Omental fat pad (tissue), 4 donors: ENCODE results near the gene AMH. TPM values are rescaled to one million over a fixed set of nuclear protein-coding genes. Genes with fewer than 3 reads are reported as not detected.
"Not testable (repeated sequence)": the region's sequence is repeated elsewhere in the genome, so short reads cannot be mapped to it uniquely, and the experiment has no call there.

Experiments
- ATAC-seq: fragments of 150-250 bp; one replicate; pipeline ENCODE4 v1.9.1; 2016; ENCODE audit warnings: mild to moderate bottlenecking, moderate library complexity; ENCODE audit not compliant: low FRiP score
- DNase-seq: peaks from one replicate; pipeline ENCODE4 v3.0.0-alpha.2; 2019; ENCODE audit warnings: low spot score
- total RNA-seq, 4 donors: library from RNA; depleted of rRNA; stranded (reverse); fragments of >200 nt; gene quantifications; one replicate each; pipeline ENCODE4 v1.1.0, GENCODE V29; 2016
- TF ChIP-seq, protein P1 (sequence below), 3 donors: fragments of 450-650 bp; IDR thresholded peaks; one replicate each; pipeline ENCODE4 v1.5.1; 2016 to 2017; ENCODE audit warnings: antibody characterized with exemption in 3 of 3, mild to moderate bottlenecking in 3 of 3, moderate library complexity in 2 of 3

Gene AMH
- total RNA-seq, 4 donors from 2014 or later, result 0.25 to 1.1 (median 0.72) TPM; not detected in 1

DNA sequence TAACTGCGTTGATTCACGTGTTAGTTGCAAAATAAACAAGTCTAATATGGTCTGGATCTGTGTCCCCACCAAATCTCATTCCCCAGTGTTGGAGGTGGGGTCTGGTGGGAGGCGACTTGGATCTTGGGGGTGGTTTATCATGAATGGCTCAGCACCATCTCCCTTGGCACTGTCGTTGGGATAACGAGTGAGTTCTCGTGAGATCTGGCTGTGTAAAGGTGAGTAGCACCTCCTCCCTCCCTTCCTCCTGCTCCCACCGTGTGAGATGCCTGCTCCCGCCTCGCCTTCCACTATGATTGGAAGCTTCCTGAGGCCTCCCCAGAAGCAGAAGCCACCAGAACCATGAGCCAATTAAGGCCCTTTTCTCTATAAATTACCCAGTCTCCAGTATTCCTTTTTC lies 28.0 kb downstream of the AMH start:
- DNase-seq (no peak), ATAC-seq (no peak)
- TF ChIP-seq, protein P1, sequence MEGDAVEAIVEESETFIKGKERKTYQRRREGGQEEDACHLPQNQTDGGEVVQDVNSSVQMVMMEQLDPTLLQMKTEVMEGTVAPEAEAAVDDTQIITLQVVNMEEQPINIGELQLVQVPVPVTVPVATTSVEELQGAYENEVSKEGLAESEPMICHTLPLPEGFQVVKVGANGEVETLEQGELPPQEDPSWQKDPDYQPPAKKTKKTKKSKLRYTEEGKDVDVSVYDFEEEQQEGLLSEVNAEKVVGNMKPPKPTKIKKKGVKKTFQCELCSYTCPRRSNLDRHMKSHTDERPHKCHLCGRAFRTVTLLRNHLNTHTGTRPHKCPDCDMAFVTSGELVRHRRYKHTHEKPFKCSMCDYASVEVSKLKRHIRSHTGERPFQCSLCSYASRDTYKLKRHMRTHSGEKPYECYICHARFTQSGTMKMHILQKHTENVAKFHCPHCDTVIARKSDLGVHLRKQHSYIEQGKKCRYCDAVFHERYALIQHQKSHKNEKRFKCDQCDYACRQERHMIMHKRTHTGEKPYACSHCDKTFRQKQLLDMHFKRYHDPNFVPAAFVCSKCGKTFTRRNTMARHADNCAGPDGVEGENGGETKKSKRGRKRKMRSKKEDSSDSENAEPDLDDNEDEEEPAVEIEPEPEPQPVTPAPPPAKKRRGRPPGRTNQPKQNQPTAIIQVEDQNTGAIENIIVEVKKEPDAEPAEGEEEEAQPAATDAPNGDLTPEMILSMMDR (IDR thresholded peaks at IDR 0.05), result no peak

DNA sequence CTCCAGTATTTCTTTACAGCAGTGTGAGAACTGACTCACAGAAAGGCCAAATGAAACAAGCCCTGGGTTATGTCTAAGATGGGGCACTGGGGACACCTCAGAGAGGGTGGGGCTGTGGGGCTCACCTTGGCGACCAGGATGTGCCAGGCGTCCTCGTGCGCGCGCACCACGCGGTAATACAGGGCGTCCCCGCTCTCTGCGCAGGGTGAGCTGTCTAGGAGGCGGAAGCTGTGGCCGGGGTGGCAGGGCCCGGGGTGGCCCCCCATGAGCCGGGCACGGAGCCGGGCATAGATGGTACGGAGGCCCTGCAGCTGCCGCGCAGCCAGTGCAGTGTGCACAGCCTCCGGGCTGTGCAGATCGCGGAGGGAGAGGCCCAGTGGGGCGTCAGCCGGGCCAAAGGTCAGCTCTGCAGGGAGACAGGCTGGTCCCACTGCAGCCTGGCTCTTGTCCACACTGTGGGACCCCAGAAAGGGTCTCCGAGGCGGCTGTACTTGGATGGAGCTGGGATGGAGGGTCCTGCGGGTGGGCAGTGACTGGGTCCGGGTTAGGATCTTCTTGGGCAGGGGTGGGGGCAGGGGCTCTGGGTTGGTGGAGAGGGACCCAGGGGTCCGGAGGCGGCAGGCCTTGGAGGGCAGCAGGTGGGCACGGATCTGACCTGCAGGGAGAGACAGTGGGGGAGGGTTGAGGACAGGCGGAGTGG lies 29.5 kb downstream of the AMH start:
- ATAC-seq, result no peak
- TF ChIP-seq, protein P1 (IDR thresholded peaks at IDR 0.05), result no peak
- DNase-seq, result no peak

DNA sequence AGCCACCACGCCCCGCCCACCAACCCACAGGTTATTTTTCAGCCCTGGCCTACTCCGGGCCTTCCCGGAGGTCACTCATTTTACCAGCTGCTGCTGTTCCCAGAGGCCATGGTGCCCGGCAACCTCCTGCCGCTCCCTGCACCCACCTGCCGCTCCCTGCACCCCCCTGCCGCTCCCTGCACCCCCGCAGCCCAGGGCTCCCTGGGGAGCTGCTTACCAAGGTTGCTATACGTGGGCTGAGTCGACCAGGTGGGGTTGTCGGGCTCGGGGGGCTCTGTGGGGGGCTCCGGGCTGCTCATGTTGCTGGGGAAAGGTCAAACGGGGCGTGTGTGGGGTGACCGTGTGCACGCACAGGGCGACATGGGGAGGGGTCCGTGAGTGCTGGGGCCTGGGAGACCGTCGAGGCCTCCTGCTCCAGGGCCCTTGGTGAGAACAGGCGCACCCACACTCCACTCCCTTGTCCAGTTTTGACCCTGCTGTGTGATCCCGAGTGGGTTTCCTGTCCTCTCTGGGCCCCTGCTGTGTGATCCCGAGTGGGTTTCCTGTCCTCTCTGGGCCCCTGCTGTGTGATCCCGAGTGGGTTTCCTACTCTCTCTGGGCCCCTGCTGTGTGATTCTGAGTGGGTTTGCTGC lies 31.6 kb downstream of the AMH start:
- ATAC-seq (no peak), DNase-seq (no peak)
- TF ChIP-seq, protein P1 (IDR thresholded peaks at IDR 0.05), result no peak

DNA sequence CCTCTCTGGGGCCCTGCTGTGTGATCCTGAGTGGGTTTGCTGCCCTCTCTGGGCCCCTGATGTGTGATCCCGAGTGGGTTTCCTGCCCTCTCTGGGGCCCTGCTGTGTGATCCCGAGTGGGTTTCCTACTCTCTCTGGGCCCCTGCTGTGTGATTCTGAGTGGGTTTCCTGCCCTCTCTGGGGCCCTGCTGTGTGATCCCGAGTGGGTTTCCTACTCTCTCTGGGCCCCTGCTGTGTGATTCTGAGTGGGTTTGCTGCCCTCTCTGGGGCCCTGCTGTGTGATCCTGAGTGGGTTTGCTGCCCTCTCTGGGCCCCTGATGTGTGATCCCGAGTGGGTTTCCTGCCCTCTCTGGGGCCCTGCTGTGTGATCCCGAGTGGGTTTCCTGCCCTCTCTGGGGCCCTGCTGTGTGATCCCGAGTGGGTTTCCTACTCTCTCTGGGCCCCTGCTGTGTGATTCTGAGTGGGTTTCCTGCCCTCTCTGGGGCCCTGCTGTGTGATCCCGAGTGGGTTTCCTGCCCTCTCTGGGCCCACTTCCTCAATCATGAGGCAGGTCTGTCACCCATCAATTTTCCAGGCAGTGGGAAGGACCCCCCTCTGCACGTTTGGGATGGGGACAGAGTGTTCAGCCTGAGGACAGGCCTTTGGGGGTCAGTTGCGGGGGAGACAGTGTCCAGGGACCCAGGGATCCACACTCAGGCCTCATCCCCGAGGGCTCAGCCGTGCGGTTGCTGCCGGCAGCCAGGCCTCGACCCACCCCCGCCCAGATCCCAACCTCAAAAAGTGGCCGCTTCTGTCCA lies 32.3 kb downstream of the AMH start:
- not testable (repeated sequence) for DNase-seq, ATAC-seq

DNA sequence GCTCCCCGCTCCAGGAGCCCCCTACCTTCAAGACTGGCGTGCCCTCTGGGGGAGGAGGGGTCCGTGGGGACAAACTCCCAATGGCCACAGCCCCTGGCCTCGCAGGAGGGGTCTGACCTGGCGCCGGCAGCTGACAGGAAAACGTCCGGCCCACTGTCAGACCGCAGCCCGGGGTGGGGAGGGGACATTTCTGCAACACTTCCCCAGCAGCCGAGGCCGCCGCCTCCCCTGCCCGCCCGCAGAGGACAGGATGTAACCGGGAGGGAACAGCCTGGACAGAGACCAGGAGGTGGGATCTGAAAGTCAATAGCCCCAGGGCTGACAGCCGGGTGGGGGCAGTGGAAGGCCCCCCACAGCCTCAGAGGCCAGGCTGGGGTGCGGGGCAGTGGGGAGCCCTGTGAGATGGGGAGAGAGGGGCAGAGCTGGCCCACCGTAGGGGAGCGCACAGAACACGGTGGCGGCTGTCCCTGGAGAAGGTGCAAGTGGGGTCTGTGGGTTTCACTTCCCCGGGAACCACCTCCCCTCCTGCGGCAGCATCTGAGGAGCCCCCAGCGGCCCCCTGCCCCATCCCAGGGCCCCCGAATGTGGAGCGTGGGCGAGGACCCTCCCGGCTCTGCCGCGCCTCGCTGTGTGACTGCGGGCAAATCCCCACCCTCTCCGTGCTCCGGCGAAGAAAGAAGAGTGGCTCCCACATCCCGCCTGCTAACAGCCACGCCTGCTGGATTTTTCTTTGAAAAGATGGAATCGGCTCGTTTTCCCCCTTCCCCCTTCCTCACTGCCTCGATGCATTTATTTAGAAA lies 33.1 kb downstream of the AMH start, which contains the start of gene PEAK3:
Gene PEAK3, minus strand, starts transcription at position 114 of the 800 bp plus-strand sequence. CDS start 1,244 bp downstream, outside the sequence.
- TF ChIP-seq, protein P1 (IDR thresholded peaks at IDR 0.05), result no peak
- peak; percentile 35 for ATAC-seq
- DNase-seq, result no peak

DNA sequence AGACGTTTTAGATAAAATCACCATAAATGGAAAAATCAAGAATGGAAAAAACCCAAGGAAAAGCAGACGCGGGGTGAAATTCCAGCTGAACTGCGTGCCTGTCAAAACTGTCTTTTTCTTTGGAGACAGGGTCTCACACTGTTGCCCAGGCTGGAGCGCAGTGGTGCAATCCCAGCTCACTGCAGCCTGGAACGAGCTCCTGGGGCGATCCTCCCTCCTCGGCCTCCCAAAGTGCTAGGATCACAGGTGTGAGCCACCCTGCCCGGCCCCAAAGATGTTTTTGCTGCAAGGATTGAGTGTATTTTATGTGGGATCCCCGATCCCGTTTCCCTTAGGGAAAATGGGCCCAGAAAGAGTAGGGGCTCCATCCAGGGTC lies 33.7 kb downstream of the AMH start:
- ATAC-seq (no peak), DNase-seq (no peak)
- TF ChIP-seq, protein P1 (IDR thresholded peaks at IDR 0.05), result no peak
